ENCODE data around the gene SLC39A13.

DNA sequence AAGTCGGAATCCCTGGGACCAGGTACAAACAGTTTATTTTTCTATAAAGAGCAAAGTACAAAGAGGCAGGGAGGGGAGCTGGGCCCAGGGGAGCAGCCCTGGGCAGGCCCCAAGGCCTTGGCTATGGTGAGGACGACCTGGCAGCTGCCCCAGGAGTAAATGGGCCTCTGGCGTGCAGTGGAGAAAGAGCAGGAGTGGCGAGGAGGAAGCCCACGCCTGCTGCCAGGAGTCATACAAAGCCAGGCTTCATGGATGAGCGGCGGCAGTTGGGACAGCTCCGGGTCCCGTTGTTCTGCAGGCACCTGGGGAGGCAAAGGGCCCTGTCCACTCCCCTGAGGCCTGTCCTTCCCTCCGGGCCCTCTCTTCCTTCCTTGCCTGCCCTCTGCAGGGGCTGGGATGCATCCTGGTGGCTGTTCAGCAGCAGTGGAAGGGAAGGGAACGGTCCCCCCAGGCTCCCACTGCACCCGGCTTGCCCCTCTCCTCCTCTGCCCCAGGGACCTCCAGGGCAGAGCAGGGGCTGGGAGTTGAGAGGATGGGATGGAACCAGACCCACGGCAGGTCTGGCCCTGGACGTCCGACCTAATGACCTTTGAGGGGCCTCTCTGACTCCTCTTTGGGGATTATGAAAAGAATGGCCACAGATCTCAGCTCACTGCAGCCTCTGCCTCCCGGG, 29.5 kb downstream of the SLC39A13 start:
- TF ChIP-seq, protein P1, sequence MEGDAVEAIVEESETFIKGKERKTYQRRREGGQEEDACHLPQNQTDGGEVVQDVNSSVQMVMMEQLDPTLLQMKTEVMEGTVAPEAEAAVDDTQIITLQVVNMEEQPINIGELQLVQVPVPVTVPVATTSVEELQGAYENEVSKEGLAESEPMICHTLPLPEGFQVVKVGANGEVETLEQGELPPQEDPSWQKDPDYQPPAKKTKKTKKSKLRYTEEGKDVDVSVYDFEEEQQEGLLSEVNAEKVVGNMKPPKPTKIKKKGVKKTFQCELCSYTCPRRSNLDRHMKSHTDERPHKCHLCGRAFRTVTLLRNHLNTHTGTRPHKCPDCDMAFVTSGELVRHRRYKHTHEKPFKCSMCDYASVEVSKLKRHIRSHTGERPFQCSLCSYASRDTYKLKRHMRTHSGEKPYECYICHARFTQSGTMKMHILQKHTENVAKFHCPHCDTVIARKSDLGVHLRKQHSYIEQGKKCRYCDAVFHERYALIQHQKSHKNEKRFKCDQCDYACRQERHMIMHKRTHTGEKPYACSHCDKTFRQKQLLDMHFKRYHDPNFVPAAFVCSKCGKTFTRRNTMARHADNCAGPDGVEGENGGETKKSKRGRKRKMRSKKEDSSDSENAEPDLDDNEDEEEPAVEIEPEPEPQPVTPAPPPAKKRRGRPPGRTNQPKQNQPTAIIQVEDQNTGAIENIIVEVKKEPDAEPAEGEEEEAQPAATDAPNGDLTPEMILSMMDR (conservative IDR thresholded peaks at IDR 0.05; ENCODE audit: low read depth, low read length), result no peak
- TF ChIP-seq EZH2phosphoT487 (IDR thresholded peaks at IDR 0.05; ENCODE audit: borderline replicate concordance, low read length), result no peak
- TF ChIP-seq EZH2 (IDR thresholded peaks at IDR 0.05; ENCODE audit: low read length, unreplicated experiment), result no peak
